SU-DHL-6 (cell line): Measurements from ENCODE around the gene CBX5.

ENCODE experiments used
- H2AFZ ChIP-seq: fragments of 200-600 bp; sonication (generic); 2 replicates; pipeline ENCODE4 v1.6.1; 2014; ENCODE audit warnings: low read depth, mild to moderate bottlenecking, moderate library complexity, mixed read lengths, antibody characterized with exemption, low read length; ENCODE audit not compliant: severe bottlenecking
- H3F3A ChIP-seq: fragments of 200-600 bp; shearing (Covaris generic); 2 replicates; pipeline ENCODE4 v1.6.0; 2016; ENCODE audit warnings: antibody characterized with exemption, mild to moderate bottlenecking; ENCODE audit not compliant: insufficient read depth
- H3K27ac ChIP-seq: fragments of 200-600 bp; sonication (generic); 2 replicates; pipeline ENCODE4 v1.5.1; 2016; ENCODE audit warnings: low read depth, mild to moderate bottlenecking, low read length, moderate library complexity, mixed read lengths
- H3K27me3 ChIP-seq: fragments of 200-600 bp; sonication (generic), shearing (Covaris generic); 2 replicates; pipeline ENCODE4 v1.6.0; 2014; ENCODE audit warnings: mild to moderate bottlenecking, low read length
- H3K36me3 ChIP-seq: fragments of 200-600 bp; sonication (generic); 2 replicates; pipeline ENCODE4 v1.6.1; 2014; ENCODE audit warnings: mild to moderate bottlenecking, low read length, mixed read lengths
- H3K4me2 ChIP-seq: fragments of 300-600, 200-600 bp; shearing (Covaris generic), sonication (generic); 2 replicates; pipeline ENCODE4 v1.6.0; 2014; ENCODE audit warnings: low read length, low read depth, mild to moderate bottlenecking; ENCODE audit not compliant: poor library complexity, severe bottlenecking
- H3K4me3 ChIP-seq: fragments of 200-600 bp; sonication (generic); 2 replicates; pipeline ENCODE4 v1.5.1; 2014; ENCODE audit warnings: antibody characterized with exemption, low read length, mild to moderate bottlenecking, mixed read lengths; ENCODE audit not compliant: insufficient read depth, poor library complexity, severe bottlenecking
- H3K79me2 ChIP-seq: fragments of 200-600 bp; sonication (generic); 2 replicates; pipeline ENCODE4 v1.6.1; 2014; ENCODE audit warnings: mild to moderate bottlenecking, low read length, moderate library complexity; ENCODE audit not compliant: insufficient read depth
- H3K9ac ChIP-seq: fragments of 200-600 bp; sonication (generic); 2 replicates; pipeline ENCODE4 v1.7.0; 2014; ENCODE audit warnings: mild to moderate bottlenecking, low read length
- H3K9me2 ChIP-seq: fragments of 200-600 bp; sonication (generic); replicated peaks from 2 replicates; pipeline ENCODE4 v1.6.1; 2014; ENCODE audit warnings: low read length; ENCODE audit not compliant: insufficient read depth
- H3K9me3 ChIP-seq: fragments of 200-600 bp; sonication (generic); 2 replicates; pipeline ENCODE4 v1.6.1; 2014; ENCODE audit warnings: low read length, mixed read lengths; ENCODE audit not compliant: insufficient read depth
- H4K20me1 ChIP-seq: fragments of 200-600 bp; sonication (generic); 2 replicates; pipeline ENCODE4 v1.6.1; 2014; ENCODE audit warnings: low read depth, mild to moderate bottlenecking, antibody characterized with exemption, low read length, moderate library complexity, mixed read lengths
- CTCF ChIP-seq: fragments of 200-600 bp; sonication (generic); IDR thresholded peaks from one replicate; pipeline ENCODE4 v1.5.1; 2017; ENCODE audit warnings: antibody characterized with exemption, mild to moderate bottlenecking, low read length, moderate library complexity; ENCODE audit not compliant: insufficient read depth, poor library complexity, severe bottlenecking
- EZH2phosphoT487 ChIP-seq: fragments of 200-600 bp; sonication (generic), shearing (Covaris generic); conservative IDR thresholded peaks from 2 replicates; pipeline ENCODE4 v1.6.1; 2018; ENCODE audit warnings: mild to moderate bottlenecking, antibody characterized with exemption, low read length, moderate library complexity, mixed read lengths

CBX5 gene

GRCh38 chr12:54276368-54276767 lies 3.6 kb downstream of the CBX5 start:
- no peak overlapping the region for H3K4me3 ChIP-seq
- peaks cover 84% of the 10 kb centered on the region for H3K79me2 ChIP-seq
- no peaks in the 10 kb centered on the region for H3K9me2 ChIP-seq
- no peak overlapping the region for H3K27ac ChIP-seq
- no peak for TF ChIP-seq EZH2phosphoT487
- H3K4me2 ChIP-seq = peak overlapping the region; percentile 21
- no peak overlapping the region; the same call in 1 of the 2 replicates for H3K9ac ChIP-seq
- H3K27me3 ChIP-seq = no peaks in the 10 kb centered on the region
- H3K36me3 ChIP-seq = peaks cover 46% of the 10 kb centered on the region
- H3K9me3 ChIP-seq = no peaks in the 10 kb centered on the region
- H2AFZ ChIP-seq = no peak overlapping the region
- H4K20me1 ChIP-seq = peaks cover 2% of the 10 kb centered on the region; the same call in 1 of the 2 replicates
- H3F3A ChIP-seq = peaks cover 56% of the 10 kb centered on the region

DNA sequence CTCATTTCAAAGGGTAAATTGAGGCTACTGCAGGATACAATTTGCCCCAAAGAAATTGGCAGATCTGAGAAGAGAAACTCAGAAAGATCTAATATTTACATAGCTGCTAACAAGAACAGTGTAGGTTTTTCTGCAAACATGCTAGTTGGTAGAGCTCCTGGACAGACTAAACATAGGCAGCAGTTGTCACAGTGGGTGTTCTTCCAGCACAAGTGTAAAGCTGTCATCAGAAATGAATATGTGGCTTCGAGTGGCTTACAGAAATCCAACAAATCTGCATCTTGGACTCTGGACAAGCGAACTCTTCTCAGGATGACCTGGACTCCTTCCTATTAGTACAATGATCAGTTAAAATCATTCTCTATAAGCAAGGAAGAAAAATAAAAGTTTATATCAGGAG lies 5.9 kb downstream of the CBX5 start:
- Histone ChIP-seq H3K9me3 (no peaks in the 10 kb centered on the region), H3K4me3 (no peak overlapping the region), H3K27me3 (no peaks in the 10 kb centered on the region), H2AFZ (no peak overlapping the region), H3K79me2 (peaks cover 70% of the 10 kb centered on the region), H3K9me2 (no peaks in the 10 kb centered on the region), H3K4me2 (no peak overlapping the region), H4K20me1 (peaks cover 2% of the 10 kb centered on the region; the same call in 1 of the 2 replicates), H3K36me3 (peaks cover 36% of the 10 kb centered on the region), H3K27ac (no peak overlapping the region), H3K9ac (no peak overlapping the region), H3F3A (peaks cover 67% of the 10 kb centered on the region)
- TF ChIP-seq CTCF = no peak
- no peak for TF ChIP-seq EZH2phosphoT487

DNA sequence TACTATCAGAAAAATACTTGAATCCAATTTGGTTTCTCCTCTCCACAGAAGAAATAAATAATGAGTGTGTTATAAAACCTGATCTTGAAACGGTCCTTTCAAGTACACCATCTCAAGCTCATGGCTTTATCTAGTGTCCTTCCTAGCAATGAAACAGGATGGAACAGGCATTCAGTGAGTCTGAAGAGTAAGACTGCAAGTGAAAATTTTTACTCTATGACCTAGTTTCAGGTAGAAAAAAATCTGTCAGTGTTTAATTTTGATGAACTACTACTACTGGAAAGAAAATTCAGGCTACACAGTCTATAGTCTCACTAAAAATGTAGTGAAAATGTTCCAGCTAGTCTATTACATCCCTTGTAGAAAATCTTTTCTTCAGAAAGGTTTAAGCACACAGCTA lies 7.7 kb downstream of the CBX5 start:
- H3K4me3 ChIP-seq = no peak overlapping the region
- H3K9me2 ChIP-seq = no peaks in the 10 kb centered on the region
- no peaks in the 10 kb centered on the region; the same call in 1 of the 2 replicates for H4K20me1 ChIP-seq
- H3K27ac ChIP-seq = no peak overlapping the region
- H3K4me2 ChIP-seq = no peak overlapping the region
- peaks cover 23% of the 10 kb centered on the region; the same call in 1 of the 2 replicates for H3K36me3 ChIP-seq
- H2AFZ ChIP-seq = no peak overlapping the region
- H3K27me3 ChIP-seq = no peaks in the 10 kb centered on the region
- no peak overlapping the region for H3K9ac ChIP-seq
- peaks cover 53% of the 10 kb centered on the region for H3K79me2 ChIP-seq
- TF ChIP-seq CTCF (no peak), EZH2phosphoT487 (no peak)
- H3K9me3 ChIP-seq = no peaks in the 10 kb centered on the region
- H3F3A ChIP-seq = peaks cover 59% of the 10 kb centered on the region

DNA sequence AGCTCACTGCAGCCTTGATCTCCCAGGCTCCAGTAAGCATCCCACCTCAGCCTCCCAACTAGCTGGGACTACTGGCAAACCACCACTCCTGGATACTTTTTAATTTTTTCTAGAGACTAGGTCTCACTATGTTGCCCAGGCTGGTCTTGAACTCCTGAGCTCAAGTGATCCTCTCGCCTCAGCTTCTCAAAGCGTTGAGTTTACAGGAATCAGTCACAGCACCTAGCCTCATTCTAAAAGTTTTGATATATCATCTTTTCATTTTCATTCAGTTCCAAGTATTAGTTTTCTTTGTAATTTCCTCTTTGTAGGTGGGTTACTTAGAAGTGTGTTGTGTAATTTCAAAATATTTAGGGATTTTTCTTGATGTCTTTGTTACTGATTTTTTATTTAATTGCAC lies 9.6 kb downstream of the CBX5 start:
- H3F3A ChIP-seq = peaks cover 48% of the 10 kb centered on the region
- no peaks in the 10 kb centered on the region for H3K9me3 ChIP-seq
- H3K9ac ChIP-seq = no peak overlapping the region
- peaks cover 23% of the 10 kb centered on the region; the same call in 1 of the 2 replicates for H3K36me3 ChIP-seq
- no peaks in the 10 kb centered on the region; the same call in 1 of the 2 replicates for H4K20me1 ChIP-seq
- no peak for TF ChIP-seq EZH2phosphoT487
- TF ChIP-seq CTCF = no peak
- H3K4me2 ChIP-seq = no peak overlapping the region
- H3K4me3 ChIP-seq = no peak overlapping the region
- no peak overlapping the region for H3K27ac ChIP-seq
- no peaks in the 10 kb centered on the region for H3K9me2 ChIP-seq
- peaks cover 47% of the 10 kb centered on the region for H3K79me2 ChIP-seq
- no peak overlapping the region for H2AFZ ChIP-seq
- H3K27me3 ChIP-seq = no peaks in the 10 kb centered on the region
